ENCODE results near the gene GRIK3.

DNA sequence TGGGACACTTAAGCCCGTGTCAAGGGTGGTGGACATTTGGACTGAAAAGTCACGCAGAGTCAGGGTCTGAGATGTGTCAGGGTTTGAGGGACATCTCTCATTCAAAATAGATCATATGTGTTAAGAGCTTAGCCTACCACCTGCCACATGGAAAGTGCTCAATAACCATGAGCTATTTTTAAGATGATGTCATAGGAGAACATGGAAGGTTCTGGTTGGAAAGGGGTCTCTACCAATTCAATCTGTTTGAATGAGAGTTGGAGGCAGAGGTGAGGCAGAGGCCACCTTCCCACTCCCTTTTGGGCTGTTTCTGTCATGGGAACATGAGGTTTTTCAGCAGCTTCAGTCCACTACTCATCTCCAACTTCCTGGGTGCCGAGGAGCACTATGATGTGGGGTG, 239.9 kb downstream of the GRIK3 start:
- TF ChIP-seq, protein P1, sequence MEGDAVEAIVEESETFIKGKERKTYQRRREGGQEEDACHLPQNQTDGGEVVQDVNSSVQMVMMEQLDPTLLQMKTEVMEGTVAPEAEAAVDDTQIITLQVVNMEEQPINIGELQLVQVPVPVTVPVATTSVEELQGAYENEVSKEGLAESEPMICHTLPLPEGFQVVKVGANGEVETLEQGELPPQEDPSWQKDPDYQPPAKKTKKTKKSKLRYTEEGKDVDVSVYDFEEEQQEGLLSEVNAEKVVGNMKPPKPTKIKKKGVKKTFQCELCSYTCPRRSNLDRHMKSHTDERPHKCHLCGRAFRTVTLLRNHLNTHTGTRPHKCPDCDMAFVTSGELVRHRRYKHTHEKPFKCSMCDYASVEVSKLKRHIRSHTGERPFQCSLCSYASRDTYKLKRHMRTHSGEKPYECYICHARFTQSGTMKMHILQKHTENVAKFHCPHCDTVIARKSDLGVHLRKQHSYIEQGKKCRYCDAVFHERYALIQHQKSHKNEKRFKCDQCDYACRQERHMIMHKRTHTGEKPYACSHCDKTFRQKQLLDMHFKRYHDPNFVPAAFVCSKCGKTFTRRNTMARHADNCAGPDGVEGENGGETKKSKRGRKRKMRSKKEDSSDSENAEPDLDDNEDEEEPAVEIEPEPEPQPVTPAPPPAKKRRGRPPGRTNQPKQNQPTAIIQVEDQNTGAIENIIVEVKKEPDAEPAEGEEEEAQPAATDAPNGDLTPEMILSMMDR (IDR thresholded peaks at IDR 0.05) = no peak
- TF ChIP-seq POLR2AphosphoS5 (IDR thresholded peaks at IDR 0.05) = no peak

Data from stomach (tissue), 4 donors.